GM12878 (cell line): ENCODE results near the gene SNRPB2. TPM values are rescaled to one million over a fixed set of nuclear protein-coding genes. Genes with fewer than 3 reads are reported as not detected.

Experiments used
- IRF3 ChIP-seq: fragments of 450-650 bp; IDR thresholded peaks from 2 replicates; pipeline ENCODE4 v1.6.1; 2014; ENCODE audit warnings: mild to moderate bottlenecking
- MAX ChIP-seq: IDR thresholded peaks from 2 replicates; pipeline ENCODE4 v1.6.1; 2012; ENCODE audit warnings: low read depth, low read length, improper control_type of control experiment
- MYC ChIP-seq: IDR thresholded peaks from 2 replicates; pipeline ENCODE4 v1.6.1; 2011; ENCODE audit warnings: mild to moderate bottlenecking, low read length, moderate library complexity, inconsistent platforms; ENCODE audit not compliant: insufficient read depth, insufficient replicate concordance, insufficient read length, severe bottlenecking
- POLR2A ChIP-seq: IDR thresholded peaks from 2 replicates; pipeline ENCODE4 v1.6.1; 2011; ENCODE audit warnings: low read depth, mild to moderate bottlenecking, low read length
- RCOR1 ChIP-seq: conservative IDR thresholded peaks from 2 replicates; pipeline ENCODE4 v1.6.1; 2012; ENCODE audit warnings: low read depth, low read length, improper control_type of control experiment
- REST ChIP-seq: IDR thresholded peaks from 2 replicates; pipeline ENCODE4 v1.6.1; 2012; ENCODE audit warnings: mild to moderate bottlenecking, low read depth, low read length
- USF2 ChIP-seq: IDR thresholded peaks from 2 replicates; pipeline ENCODE4 v1.6.1; 2011; ENCODE audit warnings: low read depth, low read length, improper control_type of control experiment, borderline replicate concordance
- WRNIP1 ChIP-seq: IDR thresholded peaks from 2 replicates; pipeline ENCODE4 v1.6.1; 2011; ENCODE audit warnings: low read depth, low read length, improper control_type of control experiment, borderline replicate concordance
- polyA plus RNA-seq, 11 experiments: library from polyadenylated mRNA; depleted of rRNA in 4 of 11; unstranded in 6 of 11; stranded (reverse) in 5 of 11; fragments of >200 nt; fragmentation: Nextera tagmentation in 4 of 11; fragmentation: Illumina TruSeq in 1 of 11; extraction: Ambion mirVana in 4 of 11; extraction: Trizol in 1 of 11; gene quantifications; 1 replicate in 1 of 11; 2 replicates in 10 of 11; pipeline versions ENCODE4 v1.2.1 to v1.2.3, GENCODE V29; 2011 to 2016; ENCODE audit warnings: inconsistent platforms in 2 of 11, missing spikeins in 2 of 11, low read depth in 1 of 11
- total RNA-seq, 4 experiments: library from RNA; depleted of rRNA in 3 of 4; stranded (reverse); fragments of >200 nt in 3 of 4; fragmentation: Illumina TruSeq in 1 of 4; extraction: Trizol in 1 of 4; gene quantifications; 2 replicates each; pipeline versions ENCODE4 v1.2.1 to v1.2.3, GENCODE V29; 2013 to 2021

The SNRPB2 gene
- total and polyA plus RNA-seq, 10 of the 15 experiments (the other 5 are each of a cell fraction or from before 2014, with no cell fraction given), result 63.5 to 245 (median 136) TPM

- no peak for TF ChIP-seq REST
- no peak for TF ChIP-seq IRF3
- TF ChIP-seq WRNIP1, result no peak
- TF ChIP-seq MYC, result no peak
- TF ChIP-seq RCOR1, result no peak
- no peak for TF ChIP-seq POLR2A
- no peak for TF ChIP-seq USF2
- TF ChIP-seq MAX, result no peak
Measured at GRCh38 chr20:16693278-16693677, 36.5 kb upstream of the SNRPB2 start (continued).
